ENCODE results near the gene SIRT3. TPM values are rescaled to one million over a fixed set of nuclear protein-coding genes. Genes with fewer than 3 reads are reported as not detected.

SIRT3 gene
- total and polyA plus RNA-seq, 4 donors, result 14.6 to 21.2 (median 16.4) TPM

DNA sequence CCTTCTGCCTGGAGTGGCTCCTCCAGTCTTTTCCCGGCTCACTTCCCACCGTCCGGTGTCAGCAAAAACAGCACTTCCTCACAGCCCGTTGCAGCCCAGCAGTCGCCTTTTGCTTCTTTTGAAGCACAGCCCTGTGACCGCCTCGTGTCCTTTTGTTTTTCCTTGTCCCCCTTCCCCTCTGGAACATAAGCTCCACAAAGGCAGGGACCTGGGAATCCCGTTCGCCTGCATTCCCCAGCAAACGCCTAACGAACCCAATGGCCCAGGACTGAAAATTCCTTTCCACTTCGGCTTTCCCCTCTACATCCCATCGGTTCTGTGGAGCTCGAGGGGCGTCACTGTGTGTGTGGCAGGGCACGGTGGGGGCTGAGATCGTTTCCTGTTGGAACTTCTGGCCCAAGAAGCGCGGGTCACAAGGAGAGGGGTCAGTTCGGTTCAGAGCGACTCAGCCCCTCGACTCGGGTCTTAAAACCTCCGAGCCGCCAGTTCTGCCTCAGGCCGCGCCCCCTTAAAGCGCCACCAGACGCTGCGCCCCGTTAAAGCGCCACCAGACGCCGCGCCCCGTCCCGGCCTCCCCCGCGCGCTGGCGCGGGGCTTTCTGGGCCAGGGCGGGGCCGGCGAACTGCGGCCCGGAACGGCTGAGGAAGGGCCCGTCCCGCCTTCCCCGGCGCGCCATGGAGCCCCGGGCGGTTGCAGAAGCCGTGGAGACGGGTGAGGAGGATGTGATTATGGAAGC is 27.8 kb downstream of the SIRT3 start:
- 0% methylated on average over 52 to 57 of the region's 57 CpGs for WGBS, 2 donors
- Histone ChIP-seq H3K4me1 (ENCODE audit: control insufficient read depth in 5 of 5, insufficient read depth in 5 of 5, low read length in 5 of 5) (peaks cover 0 to 28% (median 20%) of the 10 kb centered on the region in 5 donors), H3K9ac (ENCODE audit: insufficient read depth in 1 of 2, low read length in 2 of 2) (peak overlapping the region; percentile 91 to 93), H3K36me3 (ENCODE audit: control insufficient read depth in 4 of 4, insufficient read depth in 4 of 4, low read length in 4 of 4) (peaks cover 6 to 50% (median 48%) of the 10 kb centered on the region in 4 donors), H3K27ac (ENCODE audit: low read depth in 1 of 2, low read length in 1 of 2) (peak overlapping the region; percentile 95 to 97), H3K9me3 (ENCODE audit: control insufficient read depth in 4 of 4, insufficient read depth in 3 of 4, low read length in 3 of 4) (no peaks in the 10 kb centered on the region), H3K27me3 (ENCODE audit: control insufficient read depth in 3 of 3, insufficient read depth in 3 of 3, low read length in 2 of 3) (no peaks in the 10 kb centered on the region), H3K4me3 (peak overlapping the region; percentile 61)
- TF ChIP-seq, protein P1, sequence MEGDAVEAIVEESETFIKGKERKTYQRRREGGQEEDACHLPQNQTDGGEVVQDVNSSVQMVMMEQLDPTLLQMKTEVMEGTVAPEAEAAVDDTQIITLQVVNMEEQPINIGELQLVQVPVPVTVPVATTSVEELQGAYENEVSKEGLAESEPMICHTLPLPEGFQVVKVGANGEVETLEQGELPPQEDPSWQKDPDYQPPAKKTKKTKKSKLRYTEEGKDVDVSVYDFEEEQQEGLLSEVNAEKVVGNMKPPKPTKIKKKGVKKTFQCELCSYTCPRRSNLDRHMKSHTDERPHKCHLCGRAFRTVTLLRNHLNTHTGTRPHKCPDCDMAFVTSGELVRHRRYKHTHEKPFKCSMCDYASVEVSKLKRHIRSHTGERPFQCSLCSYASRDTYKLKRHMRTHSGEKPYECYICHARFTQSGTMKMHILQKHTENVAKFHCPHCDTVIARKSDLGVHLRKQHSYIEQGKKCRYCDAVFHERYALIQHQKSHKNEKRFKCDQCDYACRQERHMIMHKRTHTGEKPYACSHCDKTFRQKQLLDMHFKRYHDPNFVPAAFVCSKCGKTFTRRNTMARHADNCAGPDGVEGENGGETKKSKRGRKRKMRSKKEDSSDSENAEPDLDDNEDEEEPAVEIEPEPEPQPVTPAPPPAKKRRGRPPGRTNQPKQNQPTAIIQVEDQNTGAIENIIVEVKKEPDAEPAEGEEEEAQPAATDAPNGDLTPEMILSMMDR (IDR thresholded peaks at IDR 0.05; ENCODE audit: control extremely low read depth, extremely low read depth), result no peak
- peak; percentile 76 for ATAC-seq (ENCODE audit: insufficient read depth, low FRiP score)
- DNase-seq, result peak; percentile 86 to 89 (median 86)

DNA sequence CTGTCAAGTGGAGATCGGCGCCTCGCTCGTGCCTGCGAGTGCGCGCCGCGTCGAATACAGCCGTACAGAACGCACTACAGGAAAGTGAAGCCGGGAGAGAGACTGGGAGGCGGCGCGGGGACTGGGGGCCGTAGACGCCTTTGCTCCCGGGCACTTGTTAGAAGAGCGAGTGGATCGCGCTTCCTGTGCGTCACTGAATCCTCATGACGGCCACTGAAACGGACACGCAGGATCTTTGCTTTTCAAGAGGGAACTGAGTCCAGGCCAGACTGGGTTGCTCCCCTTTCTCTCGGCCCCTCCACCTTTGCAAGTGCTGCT is 28.3 kb downstream of the SIRT3 start:
- ATAC-seq (ENCODE audit: insufficient read depth, low FRiP score), result no peak

DNA sequence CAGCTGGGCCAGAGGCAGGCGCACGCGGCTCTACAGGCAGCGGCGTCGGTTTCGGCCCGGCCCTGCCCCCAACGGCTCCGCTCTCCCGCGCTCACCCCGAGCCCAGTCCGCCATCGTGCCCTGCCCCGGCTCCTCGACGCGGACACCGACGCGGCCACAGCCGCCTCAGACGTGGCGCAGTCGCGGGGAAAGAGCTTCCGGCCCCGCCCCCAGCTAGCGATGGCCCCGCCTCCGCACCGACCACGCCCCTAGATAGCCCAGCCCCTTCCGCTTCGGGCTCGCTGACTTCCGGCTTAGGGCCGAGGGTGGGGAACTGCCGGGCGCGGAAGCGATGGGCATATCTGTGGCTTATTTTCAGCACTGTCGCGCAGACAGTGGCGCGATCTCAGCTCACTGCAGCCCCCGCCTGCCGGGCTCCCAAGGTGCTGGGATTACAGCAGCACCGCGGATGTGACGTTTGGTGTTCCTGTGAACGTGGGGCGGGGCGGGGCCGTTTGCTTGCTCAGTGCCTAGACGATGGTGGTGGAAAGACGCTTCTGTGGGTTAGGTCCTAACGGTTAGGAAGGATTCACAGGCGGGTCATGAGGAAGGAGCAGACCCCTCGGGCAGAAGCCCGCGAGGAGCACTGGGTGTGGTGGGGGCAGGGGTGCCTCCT is 28.8 kb downstream of the SIRT3 start, which contains the start of the genes BET1L and RIC8A:
Gene BET1L, minus strand, starts transcription at position 192 of the 655 bp plus-strand sequence. Its CDS starts 78 bp downstream, at position 114.
Gene RIC8A, plus strand, starts transcription at position 501 of the 655 bp plus-strand sequence. CDS start 1,147 bp downstream, outside the sequence.
- WGBS, 2 donors, result 0 to 1% methylated on average over 62 to 63 of the region's 63 CpGs
- peak within 1 kb of the TSS; percentile 86 for H3K4me3 ChIP-seq
- peak; percentile 94 for ATAC-seq (ENCODE audit: insufficient read depth, low FRiP score)
- no peaks in the 10 kb centered on the region for H3K27me3 ChIP-seq (ENCODE audit: control insufficient read depth in 3 of 3, insufficient read depth in 3 of 3, low read length in 2 of 3)
- peaks cover 0 to 28% (median 20%) of the 10 kb centered on the region in 5 donors for H3K4me1 ChIP-seq (ENCODE audit: control insufficient read depth in 5 of 5, insufficient read depth in 5 of 5, low read length in 5 of 5)
- peak; percentile 97 to 99 (median 97) for DNase-seq
- TF ChIP-seq, protein P1 (IDR thresholded peaks at IDR 0.05; ENCODE audit: control extremely low read depth, extremely low read depth), result no peak
- H3K9ac ChIP-seq (ENCODE audit: insufficient read depth in 1 of 2, low read length in 2 of 2), result peak within 1 kb of the TSS; percentile 91 to 93
- H3K27ac ChIP-seq (ENCODE audit: low read depth in 1 of 2, low read length in 1 of 2), result peak within 1 kb of the TSS; percentile 95 to 97
- H3K9me3 ChIP-seq (ENCODE audit: control insufficient read depth in 4 of 4, insufficient read depth in 3 of 4, low read length in 3 of 4), result no peaks in the 10 kb centered on the region
- H3K36me3 ChIP-seq (ENCODE audit: control insufficient read depth in 4 of 4, insufficient read depth in 4 of 4, low read length in 4 of 4), result peaks cover 2 to 42% (median 40%) of the 10 kb centered on the region in 4 donors

More for the DNA sequence above, 28.3 kb downstream of the SIRT3 start:
- TF ChIP-seq, protein P1 (IDR thresholded peaks at IDR 0.05; ENCODE audit: control extremely low read depth, extremely low read depth), result no peak
- Histone ChIP-seq H3K9ac (ENCODE audit: insufficient read depth in 1 of 2, low read length in 2 of 2) (peak overlapping the region; percentile 91 to 93), H3K27me3 (ENCODE audit: control insufficient read depth in 3 of 3, insufficient read depth in 3 of 3, low read length in 2 of 3) (no peaks in the 10 kb centered on the region), H3K4me1 (ENCODE audit: control insufficient read depth in 5 of 5, insufficient read depth in 5 of 5, low read length in 5 of 5) (peaks cover 0 to 28% (median 20%) of the 10 kb centered on the region in 5 donors), H3K36me3 (ENCODE audit: control insufficient read depth in 4 of 4, insufficient read depth in 4 of 4, low read length in 4 of 4) (peaks cover 6 to 47% (median 44%) of the 10 kb centered on the region in 4 donors), H3K4me3 (peak overlapping the region; percentile 61), H3K27ac (ENCODE audit: low read depth in 1 of 2, low read length in 1 of 2) (peak overlapping the region; percentile 95 to 97), H3K9me3 (ENCODE audit: control insufficient read depth in 4 of 4, insufficient read depth in 3 of 4, low read length in 3 of 4) (no peaks in the 10 kb centered on the region)
- WGBS, 2 donors, result 1% methylated on average over 26 to 27 of the region's 27 CpGs
- DNase-seq, result peak; percentile 44 to 59 (median 56)

Data from lung (tissue), 12 donors.